HepG2 (cell line): ENCODE data around the gene ZNF660. TPM values are rescaled to one million over a fixed set of nuclear protein-coding genes. Genes with fewer than 3 reads are reported as not detected.

Experiments
- CCAR2 ChIP-seq: fragments of 200-400 bp; formaldehyde crosslinking; optimal IDR thresholded peaks from 2 replicates; pipeline ENCODE3; 2018; ENCODE audit warnings: low read depth, mild to moderate bottlenecking, low read length, moderate library complexity
- HIC2 ChIP-seq: sonication (generic); formaldehyde crosslinking; IDR thresholded peaks from 2 replicates; pipeline ENCODE4 v1.9.0; 2022; ENCODE audit warnings: low read depth, missing genetic modification reagents
- IRF9 ChIP-seq: sonication (generic); formaldehyde crosslinking; IDR thresholded peaks from 2 replicates; pipeline ENCODE4 v1.8.0; 2022; ENCODE audit warnings: missing genetic modification reagents, mild to moderate bottlenecking, borderline replicate concordance
- MAZ ChIP-seq, 2 experiments: sonication (generic) in 1 of 2; formaldehyde crosslinking in 1 of 2; IDR thresholded peaks; 2 replicates each; pipeline versions ENCODE4 v1.5.0 to v1.6.1; 2012 to 2020; ENCODE audit warnings: low read depth in 2 of 2, mild to moderate bottlenecking in 2 of 2, borderline replicate concordance in 1 of 2, improper control_type of control experiment in 1 of 2, low read length in 1 of 2, missing genetic modification reagents in 1 of 2, moderate library complexity in 1 of 2
- PATZ1 ChIP-seq: sonication (generic); formaldehyde crosslinking; IDR thresholded peaks from 2 replicates; pipeline ENCODE4 v1.4.0; 2020; ENCODE audit warnings: missing genetic modification reagents
- SNAPC5 ChIP-seq: sonication (generic); formaldehyde crosslinking; IDR thresholded peaks from 2 replicates; pipeline ENCODE4 v1.8.1; 2023; ENCODE audit warnings: mild to moderate bottlenecking, missing genetic modification reagents, borderline replicate concordance
- ZBTB1 ChIP-seq: sonication (generic); formaldehyde crosslinking; IDR thresholded peaks from 2 replicates; pipeline ENCODE4 v1.4.0; 2020; ENCODE audit warnings: missing genetic modification reagents, borderline replicate concordance
- ZGPAT ChIP-seq: IDR thresholded peaks from 2 replicates; pipeline ENCODE4 v1.6.1; 2016; ENCODE audit warnings: mild to moderate bottlenecking
- ZMYM4 ChIP-seq: sonication (generic); formaldehyde crosslinking; IDR thresholded peaks from 2 replicates; pipeline ENCODE4 v1.8.1; 2023; ENCODE audit warnings: mild to moderate bottlenecking, missing genetic modification reagents
- polyA plus RNA-seq, 8 experiments: library from polyadenylated mRNA; depleted of rRNA in 3 of 8; stranded (reverse) in 7 of 8; unstranded in 1 of 8; fragments of >200 nt; fragmentation: Illumina TruSeq in 4 of 8; extraction: Trizol in 4 of 8; gene quantifications; 2 replicates each; pipeline versions ENCODE4 v1.2.1 to v1.2.3, GENCODE V29; 2011 to 2016; ENCODE audit warnings: low read depth in 4 of 8, missing spikeins in 1 of 8, mixed read lengths in 1 of 8; ENCODE audit not compliant: insufficient read depth in 1 of 8
- total RNA-seq, 5 experiments: library from RNA; depleted of rRNA; stranded (reverse); fragments of >200 nt; fragmentation: Illumina TruSeq; extraction: Trizol; gene quantifications; 2 replicates each; pipeline ENCODE4 v1.2.3, GENCODE V29; 2016; ENCODE audit warnings: low read depth in 1 of 5

Gene ZNF660
- total and polyA plus RNA-seq, 2 of the 13 experiments (the other 11 are each of a cell fraction or from before 2014, with no cell fraction given): 0.91 to 3.3 TPM

- TF ChIP-seq MAZ (IDR thresholded peaks at IDR 0.05; ENCODE audit: borderline replicate concordance, low read depth, low read length) (0 out of 2 replicates have a peak, but pooled peaks have one; percentile 35), MAZ (CRISPR knock-in tag; IDR thresholded peaks at IDR 0.05; ENCODE audit: low read depth) (peak; percentile 52; the same call in 1 of the 2 replicates), HIC2 (CRISPR knock-in tag) (no peak), CCAR2 (no peak), SNAPC5 (no peak), ZMYM4 (peak; percentile 57; the same call in 1 of the 2 replicates), PATZ1 (peak; percentile 47), IRF9 (CRISPR knock-in tag) (0 out of 2 replicates have a peak, but pooled peaks have one; percentile 55), ZGPAT (CRISPR knock-in tag) (0 out of 2 replicates have a peak, but pooled peaks have one; percentile 18), ZBTB1 (CRISPR knock-in tag) (no peak)
- TF ChIP-seq, all 625 proteins: peak for 83
Observed at GRCh38 chr3:44584646-44585501, at the start of gene ZNF660 (continued).
